ENCODE results near the gene CPSF4. TPM values are rescaled to one million over a fixed set of nuclear protein-coding genes. Genes with fewer than 3 reads are reported as not detected.

The CPSF4 gene
- total RNA-seq, 2 donors from 2014 or later: 16.6 to 39.2 TPM

- Histone ChIP-seq H3K36me3 (peaks cover 3% of the 10 kb centered on the region), H3K4me1 (peaks cover 12% of the 10 kb centered on the region), H3K9me3 (no peaks in the 10 kb centered on the region), H3K27me3 (no peaks in the 10 kb centered on the region), H3K9ac (ENCODE audit: low read depth in 2 of 2, low read length in 2 of 2) (no peak overlapping the region), H3K27ac (no peak overlapping the region), H3K4me3 (no peak overlapping the region)
- TF ChIP-seq CTCF (IDR thresholded peaks at IDR 0.05): no peak
- intact Hi-C loops (cut with DNase I): loop anchor here (5.0 kb wide), 1 partner anchor 33 kb away; the partner anchor contains the start of gene ARPC1B
- no peak for DNase-seq
Measured at GRCh38 chr7:99404977-99405320, 33.8 kb upstream of the CPSF4 start.

GRCh38 chr7:99406557-99406956 lies 32.2 kb upstream of the CPSF4 start:
- H3K9ac ChIP-seq (ENCODE audit: low read depth in 2 of 2, low read length in 2 of 2): no peak overlapping the region
- H3K4me3 ChIP-seq: no peak overlapping the region
- H3K36me3 ChIP-seq: peaks cover 8% of the 10 kb centered on the region
- TF ChIP-seq CTCF (IDR thresholded peaks at IDR 0.05): no peak
- no peaks in the 10 kb centered on the region for H3K9me3 ChIP-seq
- peaks cover 12% of the 10 kb centered on the region for H3K4me1 ChIP-seq
- no peak for DNase-seq
- H3K27me3 ChIP-seq: no peaks in the 10 kb centered on the region
- intact Hi-C loops (cut with DNase I): loop anchor here (5.0 kb wide), 1 partner anchor 34 kb away; the partner anchor contains the start of gene ARPC1B
- H3K27ac ChIP-seq: no peak overlapping the region

- Histone ChIP-seq H3K4me1 (peaks cover 12% of the 10 kb centered on the region), H3K27me3 (no peaks in the 10 kb centered on the region), H3K4me3 (peak overlapping the region; percentile 90), H3K36me3 (peaks cover 8% of the 10 kb centered on the region), H3K27ac (peak overlapping the region; percentile 88), H3K9ac (ENCODE audit: low read depth in 2 of 2, low read length in 2 of 2) (peak overlapping the region; percentile 91 to 99), H3K9me3 (no peaks in the 10 kb centered on the region)
- DNase-seq: peak; percentile 58
- intact Hi-C loops (cut with DNase I): loop anchor here (5.0 kb wide), 1 partner anchor 36 kb away; the partner anchor contains the start of gene ARPC1B
- TF ChIP-seq CTCF (IDR thresholded peaks at IDR 0.05): no peak
Measured at GRCh38 chr7:99407872-99408378, 30.8 kb upstream of the CPSF4 start.

- no peak for TF ChIP-seq CTCF (IDR thresholded peaks at IDR 0.05)
- DNase-seq: peak; percentile 95
- Histone ChIP-seq H3K27ac (peak within 1 kb of the TSS; percentile 88), H3K27me3 (no peaks in the 10 kb centered on the region), H3K4me3 (peak within 1 kb of the TSS; percentile 90), H3K36me3 (peaks cover 8% of the 10 kb centered on the region), H3K9me3 (no peaks in the 10 kb centered on the region), H3K4me1 (peaks cover 12% of the 10 kb centered on the region), H3K9ac (ENCODE audit: low read depth in 2 of 2, low read length in 2 of 2) (peak within 1 kb of the TSS; percentile 91 to 99)
- intact Hi-C loops (cut with DNase I): loop anchor here (5.0 kb wide), 1 partner anchor 36 kb away; the partner anchor contains the start of gene ARPC1B
Measured at GRCh38 chr7:99408379-99409191, 30.2 kb upstream of the CPSF4 start, which contains the start of the genes BUD31 and PDAP1. Gene BUD31, plus strand, starts transcription at chr7:99408969. Its CDS starts 2,124 bp downstream, at chr7:99411093. Gene PDAP1, minus strand, starts transcription at chr7:99408597. Its CDS starts 49 bp downstream, at chr7:99408548.

GRCh38 chr7:99409192-99409572 lies 29.6 kb upstream of the CPSF4 start:
- Histone ChIP-seq H3K27ac (peak overlapping the region; percentile 88), H3K9me3 (no peaks in the 10 kb centered on the region), H3K36me3 (peaks cover 8% of the 10 kb centered on the region), H3K4me1 (peaks cover 12% of the 10 kb centered on the region), H3K27me3 (no peaks in the 10 kb centered on the region), H3K9ac (ENCODE audit: low read depth in 2 of 2, low read length in 2 of 2) (peak overlapping the region; percentile 91 to 99), H3K4me3 (peak overlapping the region; percentile 90)
- TF ChIP-seq CTCF (IDR thresholded peaks at IDR 0.05): no peak
- DNase-seq: no peak
- intact Hi-C loops (cut with DNase I): loop anchor here (5.0 kb wide), 1 partner anchor 37 kb away; the partner anchor contains the start of gene ARPC1B

Measured in colonic mucosa (tissue), 4 donors.